SU-DHL-6 (cell line): ENCODE results near the gene IL10.
"Not testable (repeated sequence)": the region's sequence is repeated elsewhere in the genome, so short reads cannot be mapped to it uniquely, and the experiment has no call there.

ENCODE experiments used
- H2AFZ ChIP-seq: fragments of 200-600 bp; sonication (generic); 2 replicates; pipeline ENCODE4 v1.6.1; 2014; ENCODE audit warnings: low read depth, mild to moderate bottlenecking, moderate library complexity, mixed read lengths, antibody characterized with exemption, low read length; ENCODE audit not compliant: severe bottlenecking
- H3F3A ChIP-seq: fragments of 200-600 bp; shearing (Covaris generic); 2 replicates; pipeline ENCODE4 v1.6.0; 2016; ENCODE audit warnings: antibody characterized with exemption, mild to moderate bottlenecking; ENCODE audit not compliant: insufficient read depth
- H3K27ac ChIP-seq: fragments of 200-600 bp; sonication (generic); 2 replicates; pipeline ENCODE4 v1.5.1; 2016; ENCODE audit warnings: low read depth, mild to moderate bottlenecking, low read length, moderate library complexity, mixed read lengths
- H3K27me3 ChIP-seq: fragments of 200-600 bp; sonication (generic), shearing (Covaris generic); 2 replicates; pipeline ENCODE4 v1.6.0; 2014; ENCODE audit warnings: mild to moderate bottlenecking, low read length
- H3K36me3 ChIP-seq: fragments of 200-600 bp; sonication (generic); 2 replicates; pipeline ENCODE4 v1.6.1; 2014; ENCODE audit warnings: mild to moderate bottlenecking, low read length, mixed read lengths
- H3K4me2 ChIP-seq: fragments of 300-600, 200-600 bp; shearing (Covaris generic), sonication (generic); 2 replicates; pipeline ENCODE4 v1.6.0; 2014; ENCODE audit warnings: low read length, low read depth, mild to moderate bottlenecking; ENCODE audit not compliant: poor library complexity, severe bottlenecking
- H3K4me3 ChIP-seq: fragments of 200-600 bp; sonication (generic); 2 replicates; pipeline ENCODE4 v1.5.1; 2014; ENCODE audit warnings: antibody characterized with exemption, low read length, mild to moderate bottlenecking, mixed read lengths; ENCODE audit not compliant: insufficient read depth, poor library complexity, severe bottlenecking
- H3K79me2 ChIP-seq: fragments of 200-600 bp; sonication (generic); 2 replicates; pipeline ENCODE4 v1.6.1; 2014; ENCODE audit warnings: mild to moderate bottlenecking, low read length, moderate library complexity; ENCODE audit not compliant: insufficient read depth
- H3K9ac ChIP-seq: fragments of 200-600 bp; sonication (generic); 2 replicates; pipeline ENCODE4 v1.7.0; 2014; ENCODE audit warnings: mild to moderate bottlenecking, low read length
- H3K9me2 ChIP-seq: fragments of 200-600 bp; sonication (generic); replicated peaks from 2 replicates; pipeline ENCODE4 v1.6.1; 2014; ENCODE audit warnings: low read length; ENCODE audit not compliant: insufficient read depth
- H3K9me3 ChIP-seq: fragments of 200-600 bp; sonication (generic); 2 replicates; pipeline ENCODE4 v1.6.1; 2014; ENCODE audit warnings: low read length, mixed read lengths; ENCODE audit not compliant: insufficient read depth
- H4K20me1 ChIP-seq: fragments of 200-600 bp; sonication (generic); 2 replicates; pipeline ENCODE4 v1.6.1; 2014; ENCODE audit warnings: low read depth, mild to moderate bottlenecking, antibody characterized with exemption, low read length, moderate library complexity, mixed read lengths
- EZH2phosphoT487 ChIP-seq: fragments of 200-600 bp; sonication (generic), shearing (Covaris generic); conservative IDR thresholded peaks from 2 replicates; pipeline ENCODE4 v1.6.1; 2018; ENCODE audit warnings: mild to moderate bottlenecking, antibody characterized with exemption, low read length, moderate library complexity, mixed read lengths
- TF ChIP-seq, protein P1 (sequence below): fragments of 200-600 bp; sonication (generic); IDR thresholded peaks from one replicate; pipeline ENCODE4 v1.5.1; 2017; ENCODE audit warnings: antibody characterized with exemption, mild to moderate bottlenecking, low read length, moderate library complexity; ENCODE audit not compliant: insufficient read depth, poor library complexity, severe bottlenecking

IL10 gene

GRCh38 chr1:206783506-206783905, 11.2 kb upstream of the IL10 start:
- H3K9me2 ChIP-seq = no peaks in the 10 kb centered on the region
- no peaks in the 10 kb centered on the region for H3K9me3 ChIP-seq
- H3K36me3 ChIP-seq = no peaks in the 10 kb centered on the region
- H3K4me2 ChIP-seq = no peak overlapping the region
- no peaks in the 10 kb centered on the region for H3K79me2 ChIP-seq
- H3F3A ChIP-seq = no peaks in the 10 kb centered on the region
- no peak overlapping the region for H3K4me3 ChIP-seq
- no peaks in the 10 kb centered on the region for H4K20me1 ChIP-seq
- H3K27me3 ChIP-seq = no peaks in the 10 kb centered on the region
- H3K9ac ChIP-seq = no peak overlapping the region
- H3K27ac ChIP-seq = no peak overlapping the region
- TF ChIP-seq, protein P1, sequence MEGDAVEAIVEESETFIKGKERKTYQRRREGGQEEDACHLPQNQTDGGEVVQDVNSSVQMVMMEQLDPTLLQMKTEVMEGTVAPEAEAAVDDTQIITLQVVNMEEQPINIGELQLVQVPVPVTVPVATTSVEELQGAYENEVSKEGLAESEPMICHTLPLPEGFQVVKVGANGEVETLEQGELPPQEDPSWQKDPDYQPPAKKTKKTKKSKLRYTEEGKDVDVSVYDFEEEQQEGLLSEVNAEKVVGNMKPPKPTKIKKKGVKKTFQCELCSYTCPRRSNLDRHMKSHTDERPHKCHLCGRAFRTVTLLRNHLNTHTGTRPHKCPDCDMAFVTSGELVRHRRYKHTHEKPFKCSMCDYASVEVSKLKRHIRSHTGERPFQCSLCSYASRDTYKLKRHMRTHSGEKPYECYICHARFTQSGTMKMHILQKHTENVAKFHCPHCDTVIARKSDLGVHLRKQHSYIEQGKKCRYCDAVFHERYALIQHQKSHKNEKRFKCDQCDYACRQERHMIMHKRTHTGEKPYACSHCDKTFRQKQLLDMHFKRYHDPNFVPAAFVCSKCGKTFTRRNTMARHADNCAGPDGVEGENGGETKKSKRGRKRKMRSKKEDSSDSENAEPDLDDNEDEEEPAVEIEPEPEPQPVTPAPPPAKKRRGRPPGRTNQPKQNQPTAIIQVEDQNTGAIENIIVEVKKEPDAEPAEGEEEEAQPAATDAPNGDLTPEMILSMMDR = no peak
- no peak for TF ChIP-seq EZH2phosphoT487
- no peak overlapping the region for H2AFZ ChIP-seq

DNA sequence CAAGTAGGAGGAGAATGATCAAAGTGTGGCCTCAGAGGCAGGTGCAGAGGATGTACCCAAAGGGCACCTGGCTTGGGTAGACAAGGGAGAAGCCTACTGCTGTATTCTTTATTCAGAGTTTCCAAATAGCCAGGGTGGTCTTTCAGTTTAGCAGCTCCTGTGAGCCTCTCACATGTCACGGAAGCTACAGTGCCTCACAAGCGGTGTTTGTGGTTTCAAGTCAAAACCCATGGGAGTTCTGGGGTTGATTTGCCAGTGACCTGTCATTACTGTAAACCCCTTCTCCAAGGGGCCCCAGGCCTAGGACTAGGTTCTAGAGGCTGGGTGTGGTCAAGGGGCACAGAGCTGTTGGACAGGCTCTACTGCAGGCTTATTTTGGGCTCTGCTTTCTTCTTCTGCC, 10.2 kb upstream of the IL10 start:
- H4K20me1 ChIP-seq = no peaks in the 10 kb centered on the region
- no peaks in the 10 kb centered on the region for H3K36me3 ChIP-seq
- H3K4me2 ChIP-seq = peak overlapping the region; percentile 31
- H3K79me2 ChIP-seq = no peaks in the 10 kb centered on the region
- no peaks in the 10 kb centered on the region for H3F3A ChIP-seq
- no peak overlapping the region for H3K4me3 ChIP-seq
- no peaks in the 10 kb centered on the region for H3K9me2 ChIP-seq
- no peaks in the 10 kb centered on the region for H3K9me3 ChIP-seq
- peak overlapping the region; percentile 35; the same call in 1 of the 2 replicates for H3K27ac ChIP-seq
- no peak overlapping the region for H2AFZ ChIP-seq
- H3K9ac ChIP-seq = no peak overlapping the region
- TF ChIP-seq, protein P1 = no peak
- no peaks in the 10 kb centered on the region for H3K27me3 ChIP-seq

- H2AFZ ChIP-seq = no peak overlapping the region
Observed at GRCh38 chr1:206779638-206780037, 7.3 kb upstream of the IL10 start.

GRCh38 chr1:206778911-206779310, 6.6 kb upstream of the IL10 start:
- not testable (repeated sequence) for H3K27me3 ChIP-seq, H3K9ac ChIP-seq, H3K27ac ChIP-seq, H3K4me2 ChIP-seq, H3F3A ChIP-seq, H3K9me3 ChIP-seq, H2AFZ ChIP-seq, H3K9me2 ChIP-seq, H3K79me2 ChIP-seq, H4K20me1 ChIP-seq, H3K36me3 ChIP-seq, H3K4me3 ChIP-seq

More at GRCh38 chr1:206779638-206780037, 7.3 kb upstream of the IL10 start:
- H3K4me3 ChIP-seq = no peak overlapping the region
- H3K27me3 ChIP-seq = no peaks in the 10 kb centered on the region
- no peak overlapping the region for H3K27ac ChIP-seq
- no peaks in the 10 kb centered on the region for H3F3A ChIP-seq
- no peaks in the 10 kb centered on the region for H4K20me1 ChIP-seq
- no peak overlapping the region for H3K4me2 ChIP-seq
- no peak overlapping the region for H3K9ac ChIP-seq
- no peaks in the 10 kb centered on the region for H3K9me3 ChIP-seq
- no peaks in the 10 kb centered on the region for H3K79me2 ChIP-seq
- no peak for TF ChIP-seq EZH2phosphoT487
- TF ChIP-seq, protein P1 = no peak
- H3K36me3 ChIP-seq = no peaks in the 10 kb centered on the region
- H3K9me2 ChIP-seq = no peaks in the 10 kb centered on the region
